ENCODE measurements around the gene PAFAH1B1. TPM values are rescaled to one million over a fixed set of nuclear protein-coding genes. Genes with fewer than 3 reads are reported as not detected.

PAFAH1B1 gene
- total RNA-seq, 2 experiments from 2014 or later: 159 to 168 TPM

GRCh38 chr17:2721603-2722002 is 128.1 kb downstream of the PAFAH1B1 start:
- intact Hi-C loops (cut with micrococcal nuclease): no loop called here
- Mint-ChIP-seq H3K27me3 (peaks cover 18% of the 10 kb centered on the region), H3K27ac (no peak overlapping the region), H3K9me3 (no peaks in the 10 kb centered on the region), H3K36me3 (ENCODE audit: low read depth) (no peaks in the 10 kb centered on the region), H3K4me1 (ENCODE audit: low read depth) (peaks cover 12% of the 10 kb centered on the region), H3K4me3 (no peak overlapping the region)
- peak; percentile 45 for DNase-seq
- ChIA-PET CTCF (interaction anchor here (0.9 to 1.4 kb wide), 4 partner anchors 11 to 306 kb away, joined by 3 read pairs; no protein-coding TSS in a partner anchor), POLR2A (interaction anchor here (1.4 kb wide), 1 partner anchor 9 kb away, joined by 4 read pairs; no protein-coding TSS in a partner anchor)
- TF ChIP-seq CTCF (IDR thresholded peaks at IDR 0.05): no peak
- ATAC-seq: peak; percentile 61

- intact Hi-C loops (cut with micrococcal nuclease): no loop called here
- H3K27ac Mint-ChIP-seq: no peak overlapping the region
- no peak for DNase-seq
- no peak overlapping the region for H3K4me3 Mint-ChIP-seq
- peaks cover 12% of the 10 kb centered on the region for H3K4me1 Mint-ChIP-seq (ENCODE audit: low read depth)
- no peak for TF ChIP-seq CTCF (IDR thresholded peaks at IDR 0.05)
- H3K27me3 Mint-ChIP-seq: peaks cover 24% of the 10 kb centered on the region
- CTCF ChIA-PET: interaction anchor here (1.0 kb wide), 1 partner anchor 13 kb away, joined by 3 read pairs; no protein-coding TSS in a partner anchor
- no peaks in the 10 kb centered on the region for H3K9me3 Mint-ChIP-seq
- POLR2A ChIA-PET: interaction anchor here (0.6 kb wide), 1 partner anchor 686 kb away, joined by 5 read pairs; no protein-coding TSS in a partner anchor
- no peak for ATAC-seq
- H3K36me3 Mint-ChIP-seq (ENCODE audit: low read depth): no peaks in the 10 kb centered on the region
Observed at GRCh38 chr17:2722611-2723010, 129.2 kb downstream of the PAFAH1B1 start.

GRCh38 chr17:2723505-2723996 is 130.1 kb downstream of the PAFAH1B1 start:
- H3K36me3 Mint-ChIP-seq (ENCODE audit: low read depth): no peaks in the 10 kb centered on the region
- H3K9me3 Mint-ChIP-seq: no peaks in the 10 kb centered on the region
- ChIA-PET CTCF (interaction anchor here (1.1 kb wide), 1 partner anchor 113 kb away, joined by 3 read pairs; no protein-coding TSS in a partner anchor), POLR2A (interaction anchor here (0.9 kb wide), 1 partner anchor 21 kb away, joined by 4 read pairs; no protein-coding TSS in a partner anchor)
- H3K4me1 Mint-ChIP-seq (ENCODE audit: low read depth): peaks cover 12% of the 10 kb centered on the region
- TF ChIP-seq CTCF (IDR thresholded peaks at IDR 0.05): no peak
- no peak for DNase-seq
- ATAC-seq: no peak
- H3K4me3 Mint-ChIP-seq: no peak overlapping the region
- intact Hi-C loops (cut with micrococcal nuclease): no loop called here
- peaks cover 25% of the 10 kb centered on the region for H3K27me3 Mint-ChIP-seq
- no peak overlapping the region for H3K27ac Mint-ChIP-seq

GRCh38 chr17:2723997-2724783 is 130.7 kb downstream of the PAFAH1B1 start:
- intact Hi-C loops (cut with micrococcal nuclease): no loop called here
- Mint-ChIP-seq H3K4me1 (ENCODE audit: low read depth) (peaks cover 12% of the 10 kb centered on the region), H3K36me3 (ENCODE audit: low read depth) (no peaks in the 10 kb centered on the region), H3K4me3 (no peak overlapping the region), H3K27ac (no peak overlapping the region), H3K27me3 (peaks cover 28% of the 10 kb centered on the region), H3K9me3 (no peaks in the 10 kb centered on the region)
- POLR2A ChIA-PET: interaction anchor here (0.9 to 1.1 kb wide), 2 partner anchors 14 to 22 kb away, joined by 4 read pairs; no protein-coding TSS in a partner anchor
- ATAC-seq (peak; percentile 21), DNase-seq (no peak)
- CTCF ChIA-PET: interaction anchor here (1.1 to 1.2 kb wide), 2 partner anchors 13 to 113 kb away, joined by 3 to 4 read pairs; no protein-coding TSS in a partner anchor
- TF ChIP-seq CTCF (IDR thresholded peaks at IDR 0.05): no peak
